Nucleus accumbens (tissue), 56 donors: Measurements from ENCODE around the gene VGLL4.
"Not testable (repeated sequence)": the region's sequence is repeated elsewhere in the genome, so short reads cannot be mapped to it uniquely, and the experiment has no call there.

ENCODE experiments used
- DNase-seq, 56 donors: peaks; one replicate each; lab custom pipeline; 2025; lab: John Stamatoyannopoulos, UW

The VGLL4 gene

GRCh38 chr3:11511606-11512005, 132.1 kb downstream of the VGLL4 start:
- DNase-seq: not testable (repeated sequence)

GRCh38 chr3:11510356-11510755, 133.4 kb downstream of the VGLL4 start:
- peak in 1 of 56 donors; percentile 8 for DNase-seq

- DNase-seq: no peak
Measured at GRCh38 chr3:11510001-11510340, 133.7 kb downstream of the VGLL4 start.

- peak in 13 of 56 donors; percentile 9 to 53 (median 22) for DNase-seq
Measured at GRCh38 chr3:11509173-11510000, 134.3 kb downstream of the VGLL4 start.

- DNase-seq: no peak
Measured at GRCh38 chr3:11508346-11509172, 135.2 kb downstream of the VGLL4 start.

GRCh38 chr3:11507719-11508118, 136.0 kb downstream of the VGLL4 start:
- DNase-seq: no peak
